Urinary bladder (tissue), 4 donors: ENCODE results near the gene CCDC85A. TPM values are rescaled to one million over a fixed set of nuclear protein-coding genes. Genes with fewer than 3 reads are reported as not detected.

Experiments used
- DNase-seq: peaks from one replicate; pipeline ENCODE4 v3.0.0-alpha.2; 2015; ENCODE audit errors: extremely low spot score
- H3K27ac ChIP-seq: one replicate; pipeline ENCODE4 v1.5.1; 2013; ENCODE audit warnings: low read depth, mild to moderate bottlenecking, moderate library complexity
- H3K36me3 ChIP-seq: one replicate; pipeline ENCODE4 v1.6.1; 2013; ENCODE audit warnings: mild to moderate bottlenecking, moderate library complexity; ENCODE audit not compliant: insufficient read depth
- H3K4me1 ChIP-seq: one replicate; pipeline ENCODE4 v1.6.1; 2013; ENCODE audit warnings: mild to moderate bottlenecking, moderate library complexity; ENCODE audit not compliant: insufficient read depth
- H3K4me3 ChIP-seq: one replicate; pipeline ENCODE4 v1.5.1; 2013; ENCODE audit warnings: low read depth, low read length
- WGBS: extraction: QIAGEN DNeasy Blood & Tissue Kit; methylation state at CpG from one replicate; pipeline ENCODE4 v1.1.7; 2013; 5-methylcytosine and 5-hydroxymethylcytosine counted together
- polyA plus RNA-seq: library from polyadenylated mRNA; stranded (reverse); fragments of 200-250 nt; gene quantifications from one replicate; pipeline ENCODE4 v1.2.3, GENCODE V29; 2013
- small RNA-seq: library from RNA; depleted of rRNA; stranded (forward); fragments of <200 nt; gene quantifications from one replicate; pipeline ENCODE3, GENCODE V24; 2014
- total RNA-seq: library from RNA; depleted of rRNA; stranded (reverse); fragments of >200 nt; gene quantifications from one replicate; pipeline ENCODE4 v1.2.3, GENCODE V29; 2014
- donor health status: healthy with polysubstance abuse.
- donor health status: healthy.

Gene CCDC85A
- total and polyA plus RNA-seq, 2 donors = 4.1 to 7.1 TPM

DNA sequence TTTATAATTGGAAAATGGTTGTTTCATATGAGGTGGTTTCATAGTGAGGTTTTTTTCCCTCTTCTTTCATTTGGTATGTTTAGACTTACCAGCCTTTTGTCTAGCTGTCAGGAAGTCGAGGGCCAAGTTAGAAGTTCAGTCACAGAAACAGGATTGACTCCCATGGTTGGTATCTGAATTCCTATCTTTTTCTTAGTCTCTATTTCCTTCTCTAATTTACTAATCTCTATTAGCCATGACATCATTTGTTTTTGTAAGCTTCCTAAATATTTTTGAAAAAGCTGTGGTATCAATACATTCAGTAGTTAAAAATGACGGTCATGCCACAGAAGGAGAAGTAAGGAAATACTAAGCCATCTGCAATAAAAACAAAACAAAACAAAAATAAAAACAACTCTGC is 206.9 kb downstream of the CCDC85A start:
- Histone ChIP-seq H3K4me1 (no peaks in the 10 kb centered on the region), H3K4me3 (no peak overlapping the region), H3K27ac (no peak overlapping the region), H3K36me3 (no peaks in the 10 kb centered on the region)
- no peak for DNase-seq
- WGBS = 70% methylated on average over 2 of the region's 2 CpGs

DNA sequence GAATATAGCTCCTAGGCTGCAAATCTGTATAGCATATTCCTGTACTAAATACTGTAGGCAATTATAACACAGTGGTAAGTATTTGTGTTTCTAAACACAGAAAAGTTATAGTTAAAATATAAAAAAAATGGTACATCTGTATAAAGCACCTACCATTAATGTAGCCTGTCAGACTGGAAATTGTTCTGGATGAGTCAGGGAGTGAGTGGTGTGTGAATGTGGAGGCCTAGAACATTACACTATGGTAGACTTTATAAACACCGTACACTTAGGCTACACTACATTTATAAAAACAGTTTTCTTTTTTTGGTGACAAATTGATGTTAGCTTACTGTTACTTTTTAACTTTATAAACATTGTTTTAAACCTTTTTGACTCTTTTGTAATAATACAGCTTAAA is 226.3 kb downstream of the CCDC85A start:
- no peak overlapping the region for H3K4me3 ChIP-seq
- no peaks in the 10 kb centered on the region for H3K36me3 ChIP-seq
- no peak for DNase-seq
- no peaks in the 10 kb centered on the region for H3K4me1 ChIP-seq
- H3K27ac ChIP-seq = no peak overlapping the region
- WGBS = 90% methylated on average over 1 of the region's 1 CpG

DNA sequence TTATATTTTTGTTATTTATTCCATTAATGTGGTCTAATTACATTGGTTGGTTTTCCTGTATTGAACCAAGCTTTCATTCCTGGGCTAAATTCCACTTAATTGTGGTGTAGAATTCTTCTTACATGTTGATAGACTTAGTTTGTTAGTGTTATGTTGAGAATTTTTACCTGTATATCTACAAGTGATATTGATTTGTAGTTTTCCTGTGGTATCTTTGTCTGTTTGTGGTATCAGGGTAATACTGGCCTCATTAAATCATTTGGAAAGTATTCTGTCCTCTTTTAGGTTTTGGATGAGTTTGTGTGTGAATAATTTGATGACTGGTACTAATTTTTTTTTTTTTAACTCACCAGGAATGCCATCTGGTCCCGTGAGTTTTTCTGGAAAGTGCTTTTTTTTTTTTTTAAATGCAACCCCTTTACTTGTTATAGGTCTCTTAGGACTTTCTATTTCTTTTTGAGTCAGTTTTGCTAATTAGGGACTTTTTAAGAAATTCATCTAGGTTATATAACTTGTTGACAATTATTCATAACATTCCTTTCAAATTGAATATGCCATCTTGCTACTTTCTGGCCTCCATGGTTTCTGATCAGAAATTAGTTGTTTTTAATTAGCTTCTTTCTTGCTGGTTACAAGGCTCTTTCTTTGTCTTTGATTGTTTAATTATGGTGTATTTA is 232.8 kb downstream of the CCDC85A start:
- Histone ChIP-seq H3K4me3 (no peak overlapping the region), H3K36me3 (no peaks in the 10 kb centered on the region)
- WGBS = 81% methylated on average over 1 of the region's 1 CpG

More for the DNA sequence above, 232.8 kb downstream of the CCDC85A start:
- Histone ChIP-seq H3K27ac (no peak overlapping the region), H3K4me1 (no peaks in the 10 kb centered on the region)
- DNase-seq = no peak

Small RNAs within 50 kb of the gene (small RNA-seq; reads per million reads assigned to genes)
- gene RNA5SP93 = not detected
